ENCODE measurements around the gene CBY2.

GRCh38 chr13:45659536-45659935, 42.6 kb upstream of the CBY2 start:
- TF ChIP-seq, protein P1, sequence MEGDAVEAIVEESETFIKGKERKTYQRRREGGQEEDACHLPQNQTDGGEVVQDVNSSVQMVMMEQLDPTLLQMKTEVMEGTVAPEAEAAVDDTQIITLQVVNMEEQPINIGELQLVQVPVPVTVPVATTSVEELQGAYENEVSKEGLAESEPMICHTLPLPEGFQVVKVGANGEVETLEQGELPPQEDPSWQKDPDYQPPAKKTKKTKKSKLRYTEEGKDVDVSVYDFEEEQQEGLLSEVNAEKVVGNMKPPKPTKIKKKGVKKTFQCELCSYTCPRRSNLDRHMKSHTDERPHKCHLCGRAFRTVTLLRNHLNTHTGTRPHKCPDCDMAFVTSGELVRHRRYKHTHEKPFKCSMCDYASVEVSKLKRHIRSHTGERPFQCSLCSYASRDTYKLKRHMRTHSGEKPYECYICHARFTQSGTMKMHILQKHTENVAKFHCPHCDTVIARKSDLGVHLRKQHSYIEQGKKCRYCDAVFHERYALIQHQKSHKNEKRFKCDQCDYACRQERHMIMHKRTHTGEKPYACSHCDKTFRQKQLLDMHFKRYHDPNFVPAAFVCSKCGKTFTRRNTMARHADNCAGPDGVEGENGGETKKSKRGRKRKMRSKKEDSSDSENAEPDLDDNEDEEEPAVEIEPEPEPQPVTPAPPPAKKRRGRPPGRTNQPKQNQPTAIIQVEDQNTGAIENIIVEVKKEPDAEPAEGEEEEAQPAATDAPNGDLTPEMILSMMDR (IDR thresholded peaks at IDR 0.05): no peak
- no peak for TF ChIP-seq EZH2 (IDR thresholded peaks at IDR 0.05; ENCODE audit: borderline replicate concordance, insufficient read depth, low read depth, low read length, poor library complexity, severe bottlenecking)

All from B cell (primary cell).